Ovary (tissue), 10 donors: ENCODE measurements around the gene NBEA. TPM values are rescaled to one million over a fixed set of nuclear protein-coding genes. Genes with fewer than 3 reads are reported as not detected.

ENCODE experiments used
- DNase-seq, 5 donors: peaks; one replicate each; pipeline ENCODE4 v3.0.0-alpha.2; 2019 to 2020
- H3K27ac ChIP-seq, 2 donors: fragments of 200-600 bp; one replicate each; pipeline versions ENCODE4 v1.5.1 to v1.8.0; 2019 to 2022
- H3K27me3 ChIP-seq: fragments of 200-600 bp; one replicate; pipeline ENCODE4 v1.8.0; 2022
- H3K36me3 ChIP-seq: fragments of 200-600 bp; sonication (generic); one replicate; pipeline ENCODE4 v1.5.1; 2019
- H3K4me1 ChIP-seq: one replicate; pipeline ENCODE4 v1.8.1; 2013; ENCODE audit warnings: mild to moderate bottlenecking, moderate library complexity; ENCODE audit not compliant: insufficient read depth
- H3K4me3 ChIP-seq: fragments of 200-600 bp; sonication (generic); one replicate; pipeline ENCODE4 v1.5.1; 2017
- H3K9me3 ChIP-seq, 2 donors: fragments of 200-600 bp in 1 of 2; sonication (generic) in 1 of 2; one replicate each; pipeline versions ENCODE4 v1.5.1 to v1.8.1; 2013 to 2019; ENCODE audit warnings: mild to moderate bottlenecking in 1 of 2, moderate library complexity in 1 of 2
- CTCF ChIP-seq, 3 donors: fragments of 450-650 bp in 2 of 3; fragments of 200-600 bp in 1 of 3; IDR thresholded peaks; one replicate each; pipeline versions ENCODE4 v1.5.1 to v1.8.0; 2016 to 2022; ENCODE audit warnings: antibody characterized with exemption in 3 of 3, mild to moderate bottlenecking in 1 of 3
- EP300 ChIP-seq: sonication (generic); formaldehyde crosslinking; IDR thresholded peaks from one replicate; pipeline ENCODE4 v1.6.1; 2017; ENCODE audit warnings: antibody characterized with exemption
- POLR2A ChIP-seq: fragments of 450-650 bp; IDR thresholded peaks from one replicate; pipeline ENCODE4 v1.6.1; 2017; ENCODE audit warnings: antibody characterized with exemption, mild to moderate bottlenecking, moderate library complexity
- WGBS, 3 donors: extraction: QIAGEN DNeasy Blood & Tissue Kit in 1 of 3; methylation state at CpG; one replicate each; pipeline versions ENCODE4 v1.1.5 to v1.1.7; 2013 to 2017; 5-methylcytosine and 5-hydroxymethylcytosine counted together
- intact Hi-C, 4 donors: fragments of 100-400 bp; cut with DNase I; formaldehyde crosslinking; loops; one replicate each; pipeline versions ENCODE4 v1.11.0 to v1.15.1; 2022 to 2023
- long read RNA-seq, 3 donors: library from polyadenylated mRNA in 2 of 3; unstranded in 2 of 3; transcript quantifications; one replicate each; pipeline ENCODE4 v2.0.0 and lab custom pipeline, GENCODE V29; 2021 to 2026
- polyA plus RNA-seq, 2 donors: library from polyadenylated mRNA; stranded (reverse); fragments of 200-250 nt in 1 of 2; fragments of 350-450 nt in 1 of 2; fragmentation: Illumina TruSeq in 1 of 2; extraction: RNeasy Lipid Tissue Mini Kit (QIAGEN cat#74804) in 1 of 2; gene quantifications; one replicate each; pipeline ENCODE4 v1.2.3, GENCODE V29; 2013 to 2014
- total RNA-seq, 7 donors: library from RNA; depleted of rRNA in 2 of 7; stranded (reverse); fragments of >200 nt in 2 of 7; fragmentation: NEBNext Ultra II Directional in 3 of 7; extraction: Animal tissue kit (Norgen Biotek cat#: 25700) in 3 of 7; gene quantifications; one replicate each; pipeline versions ENCODE4 v1.1.0 to v1.2.4, GENCODE V29; 2016 to 2023
- donor health status: DM: no; HTN: no; CAD: no; lungs with moderate emphysema.
- donor health status: DM: no; HTN: no; CAD: no.
- donor health status: Bipolar disorder and iron deficiency.
- donor health status: DM: yes; HTN: yes; CAD: no.
- donor health status: DM: no; HTN: no; CAD: no.
- donor health status: DM: yes; HTN: yes; CAD: no.

NBEA gene
- total RNA-seq (10 to 100 TPM in 6 of 7 donors, 1 to 10 TPM in 1; 9.5 to 18.9 (median 16.4) TPM), polyA plus RNA-seq (1 to 10 TPM; 5.8 to 6.7 TPM)
- long read RNA-seq, donor 1, partial matches to known transcripts, result 1 of 7 reads
- long read RNA-seq, donor 1, other reads (novel, unspliced or antisense), result 6 of 7 reads
- long read RNA-seq, donor 2, result 0 reads
- long read RNA-seq, donor 3, partial matches to known transcripts, result 3 of 5 reads
- long read RNA-seq, donor 3, other reads (novel, unspliced or antisense), result 2 of 5 reads

GRCh38 chr13:34941835-34942731, at the start of gene NBEA:
NBEA (plus strand) TSS chr13:34942270; CDS start chr13:34942821, 551 bp downstream.
- peak; percentile 74 to 89 (median 84) for DNase-seq
- H3K27ac ChIP-seq, result peak within 1 kb of the TSS; percentile 82 to 93
- no peaks in the 10 kb centered on the region for H3K36me3 ChIP-seq
- H3K9me3 ChIP-seq, result no peaks in the 10 kb centered on the region
- peak within 1 kb of the TSS; percentile 100 for H3K4me3 ChIP-seq
- H3K27me3 ChIP-seq, result no peaks in the 10 kb centered on the region
- 0 to 1% (median 1%) methylated on average over 40 to 75 of the region's 76 CpGs for WGBS, 3 donors
- H3K4me1 ChIP-seq, result peaks cover 2% of the 10 kb centered on the region
- intact Hi-C loops, result no loop called here
- TF ChIP-seq EP300 (no peak), CTCF (IDR thresholded peaks at IDR 0.05) (peak in 2 of 3 donors; percentile 15 to 55), POLR2A (peak; percentile 33)

GRCh38 chr13:34894756-34895155, 47.3 kb upstream of the NBEA start:
- H3K36me3 ChIP-seq, result no peaks in the 10 kb centered on the region
- DNase-seq, result no peak
- WGBS, 3 donors, result 67 to 73% (median 72%) methylated on average over 3 of the region's 3 CpGs
- TF ChIP-seq EP300 (no peak), CTCF (IDR thresholded peaks at IDR 0.05) (no peak), POLR2A (no peak)
- H3K4me1 ChIP-seq, result no peaks in the 10 kb centered on the region
- H3K9me3 ChIP-seq, result no peaks in the 10 kb centered on the region
- H3K4me3 ChIP-seq, result no peak overlapping the region
- intact Hi-C loops, result no loop called here
- H3K27ac ChIP-seq, result no peak overlapping the region
- H3K27me3 ChIP-seq, result no peaks in the 10 kb centered on the region

- no peak overlapping the region for H3K4me3 ChIP-seq
- WGBS, 3 donors, result 91 to 95% (median 95%) methylated on average over 3 of the region's 3 CpGs
- H3K9me3 ChIP-seq, result no peaks in the 10 kb centered on the region
- H3K27ac ChIP-seq, result no peak overlapping the region
- H3K36me3 ChIP-seq, result no peaks in the 10 kb centered on the region
- no peak for TF ChIP-seq EP300
- TF ChIP-seq CTCF (IDR thresholded peaks at IDR 0.05), result no peak
- TF ChIP-seq POLR2A, result no peak
- H3K27me3 ChIP-seq, result no peaks in the 10 kb centered on the region
- intact Hi-C loops, result no loop called here
- no peaks in the 10 kb centered on the region for H3K4me1 ChIP-seq
- no peak for DNase-seq
Observed at GRCh38 chr13:34897220-34897619, 44.9 kb upstream of the NBEA start.

- Histone ChIP-seq H3K9me3 (no peaks in the 10 kb centered on the region), H3K4me3 (no peak overlapping the region), H3K36me3 (no peaks in the 10 kb centered on the region), H3K27ac (no peak overlapping the region), H3K4me1 (no peaks in the 10 kb centered on the region), H3K27me3 (no peaks in the 10 kb centered on the region)
- TF ChIP-seq CTCF (IDR thresholded peaks at IDR 0.05) (no peak), EP300 (no peak), POLR2A (no peak)
- 36 to 52% (median 41%) methylated on average over 6 of the region's 6 CpGs for WGBS, 3 donors
- DNase-seq, result no peak
- intact Hi-C loops, result no loop called here
Observed at GRCh38 chr13:34899888-34900287, 42.2 kb upstream of the NBEA start.
